A549 (cell line): ENCODE data around the gene GOLGA6L1.
"Not testable (repeated sequence)": the region's sequence is repeated elsewhere in the genome, so short reads cannot be mapped to it uniquely, and the experiment has no call there.

Experiments
- CBX8 ChIP-seq: fragments of 200-600 bp; sonication (generic); IDR thresholded peaks from 2 replicates; pipeline ENCODE4 v1.6.1; 2016
- CTCF ChIP-seq: fragments of >200 bp; sonication (Bioruptor Twin); formaldehyde crosslinking; IDR thresholded peaks from 3 replicates; pipeline ENCODE4 v1.5.1; 2016
- EP300 ChIP-seq, 2 experiments: fragments of >200 bp; sonication (Bioruptor Twin); formaldehyde crosslinking; IDR thresholded peaks; 2 replicates in 1 of 2; 3 replicates in 1 of 2; pipeline ENCODE4 v1.6.1; 2016 to 2017
- JUNB ChIP-seq: fragments of >200 bp; sonication (Bioruptor Twin); formaldehyde crosslinking; IDR thresholded peaks from 2 replicates; pipeline ENCODE4 v1.6.1; 2016
- MYC ChIP-seq: IDR thresholded peaks from 2 replicates; pipeline ENCODE4 v1.6.1; 2012; ENCODE audit warnings: mild to moderate bottlenecking, inconsistent platforms, low read length, improper control_type of control experiment, borderline replicate concordance
- NFE2L2 ChIP-seq: fragments of 150-350 bp; conservative IDR thresholded peaks from 2 replicates; pipeline ENCODE4 v1.6.1; 2014; ENCODE audit warnings: low read length
- POLR2A ChIP-seq: IDR thresholded peaks from 2 replicates; pipeline ENCODE4 v1.6.1; 2012; ENCODE audit warnings: mild to moderate bottlenecking, low read length
- RAD21 ChIP-seq, 2 experiments: fragments of >200 bp in 1 of 2; sonication (Bioruptor Twin) in 1 of 2; formaldehyde crosslinking in 1 of 2; IDR thresholded peaks in 1 of 2; conservative IDR thresholded peaks in 1 of 2; 2 replicates in 1 of 2; 3 replicates in 1 of 2; pipeline ENCODE4 v1.6.1; 2012 to 2018; ENCODE audit warnings: inconsistent platforms in 1 of 2
- ZSCAN20 ChIP-seq: fragments of 250-450 bp; sonication (Bioruptor Pico); IDR thresholded peaks from 2 replicates; pipeline ENCODE4 v1.8.0; 2022; ENCODE audit warnings: mild to moderate bottlenecking, moderate library complexity

- TF ChIP-seq MYC; CTCF; ZSCAN20; RAD21 (conservative IDR thresholded peaks at IDR 0.05 in 1 of 2, IDR thresholded peaks at IDR 0.05 in 1 of 2); POLR2A; NFE2L2; JUNB; EP300 (IDR thresholded peaks at IDR 0.05); CBX8: not testable (repeated sequence)
Measured at GRCh38 chr15:23175606-23176005, 39.0 kb upstream of the GOLGA6L1 start.
